HG03097 (cell line): Measurements from ENCODE around the gene GPR15.
A peak's percentile ranks its signal among the peaks of the same experiment; 100 is the strongest.

Experiments used
- ATAC-seq: cut with Tn5 transposase; IDR thresholded peaks from one replicate; pipeline ENCODE4 v1.9.1; 2021; ENCODE audit not compliant: unreplicated experiment, low FRiP score

GPR15 gene

DNA sequence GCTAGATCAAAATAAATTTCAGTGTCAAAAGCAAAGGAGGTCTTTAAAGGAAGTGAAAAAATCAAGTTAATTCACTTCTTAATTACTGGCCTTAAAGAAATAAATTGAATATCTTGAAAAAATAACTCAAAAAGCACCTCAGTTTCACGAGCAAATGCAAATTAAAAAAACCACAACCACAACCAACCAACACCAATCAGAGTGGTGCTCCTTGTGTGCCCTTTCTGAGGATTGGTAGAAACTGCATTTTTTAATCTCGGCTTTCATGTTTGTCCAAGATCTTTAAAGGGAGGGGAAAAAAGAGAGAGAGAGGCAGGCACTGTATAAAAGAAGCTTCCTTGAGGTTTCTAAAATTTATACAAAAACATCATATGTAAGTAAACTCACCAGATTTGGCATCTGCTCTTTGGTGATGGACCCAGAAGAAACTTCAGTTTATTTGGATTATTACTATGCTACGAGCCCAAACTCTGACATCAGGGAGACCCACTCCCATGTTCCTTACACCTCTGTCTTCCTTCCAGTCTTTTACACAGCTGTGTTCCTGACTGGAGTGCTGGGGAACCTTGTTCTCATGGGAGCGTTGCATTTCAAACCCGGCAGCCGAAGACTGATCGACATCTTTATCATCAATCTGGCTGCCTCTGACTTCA lies at the start of gene GPR15:
TSS of gene GPR15 (plus strand) at position 357 of the 653 bp plus-strand sequence. CDS start at position 413, 56 bp downstream.
- no peak for ATAC-seq

GRCh38 chr3:98482717-98483482 lies 48.9 kb upstream of the GPR15 start:
- ATAC-seq, result no peak

DNA sequence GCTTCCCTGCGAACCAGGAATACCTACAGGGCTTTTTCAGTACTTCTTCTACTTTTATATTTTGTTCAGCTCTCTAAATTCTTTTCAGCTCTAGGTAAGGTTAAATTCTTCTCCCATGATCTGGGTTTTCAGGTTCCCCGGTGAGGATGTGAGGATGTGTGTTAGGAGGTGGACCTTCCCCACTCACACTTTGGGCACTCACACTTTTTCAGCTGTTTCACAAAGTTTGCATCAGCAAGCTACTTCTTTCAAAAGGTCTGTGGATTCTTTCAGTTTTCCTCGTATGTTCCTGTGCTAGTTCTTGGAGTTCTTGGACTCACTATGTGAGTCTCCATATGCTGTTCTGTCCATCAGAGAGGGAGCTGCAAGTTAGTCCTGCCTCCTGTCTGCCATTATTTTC lies 48.2 kb upstream of the GPR15 start:
- ATAC-seq, result no peak

GRCh38 chr3:98497381-98497780 lies 34.4 kb upstream of the GPR15 start, which contains the start of gene OR5K2:
OR5K2 (plus strand) TSS chr3:98497681; CDS start chr3:98497681, 0 bp downstream.
- ATAC-seq, result no peak

DNA sequence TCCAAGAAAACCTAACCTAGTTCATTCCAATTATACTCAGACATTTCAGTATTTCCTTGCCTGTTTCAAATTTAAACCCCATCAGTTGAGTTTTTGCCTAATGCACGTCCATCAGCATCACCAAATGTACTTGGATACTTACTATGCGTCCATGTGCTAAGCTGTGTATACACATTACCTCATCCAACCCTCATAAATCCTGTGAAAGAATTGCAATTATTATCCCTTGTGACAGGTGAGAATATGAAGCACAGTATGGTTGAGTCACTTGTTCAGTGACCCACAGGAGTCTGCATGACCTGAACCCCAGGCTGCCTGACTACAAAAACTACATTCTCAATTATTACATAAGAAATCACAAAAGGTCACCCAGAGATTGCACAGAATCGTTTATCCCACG lies 31.8 kb upstream of the GPR15 start:
- no peak for ATAC-seq

- no peak for ATAC-seq
These were observed 30.5 kb upstream of the GPR15 start for GRCh38 chr3:98501270-98501669.

DNA sequence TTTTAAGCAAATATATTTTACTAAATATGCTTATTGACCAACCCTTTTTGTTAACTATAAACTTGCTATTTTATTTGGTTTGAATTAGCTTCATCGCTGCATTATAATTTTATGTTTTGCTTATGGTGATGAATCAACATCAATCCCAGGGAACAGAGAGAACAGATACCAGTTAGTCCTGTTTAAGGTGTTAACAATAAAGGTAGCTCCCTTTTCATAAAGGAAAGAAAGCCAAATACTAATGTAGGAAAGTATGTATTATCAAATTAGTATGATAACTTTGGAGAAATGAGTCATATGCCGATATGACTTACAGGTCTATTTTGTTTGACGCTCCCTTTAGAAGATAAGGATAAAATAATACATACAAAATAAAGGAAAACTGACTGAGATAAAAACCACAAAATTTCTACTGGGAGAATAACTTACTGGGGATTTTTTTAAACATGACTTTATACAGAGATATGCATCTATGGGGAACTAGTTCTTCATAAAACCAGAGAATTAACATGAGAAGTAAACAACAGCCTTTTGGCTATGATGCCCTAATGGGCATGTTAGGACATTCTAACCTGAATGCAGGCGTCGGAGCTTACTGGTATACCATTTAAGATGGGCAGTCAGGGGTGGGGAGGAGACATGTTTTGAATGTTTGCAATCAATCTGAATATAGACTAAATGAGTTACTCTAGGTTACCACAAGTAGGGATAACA lies 29.8 kb upstream of the GPR15 start:
- ATAC-seq, result no peak

GRCh38 chr3:98504539-98504938 lies 27.2 kb upstream of the GPR15 start:
- no peak for ATAC-seq

DNA sequence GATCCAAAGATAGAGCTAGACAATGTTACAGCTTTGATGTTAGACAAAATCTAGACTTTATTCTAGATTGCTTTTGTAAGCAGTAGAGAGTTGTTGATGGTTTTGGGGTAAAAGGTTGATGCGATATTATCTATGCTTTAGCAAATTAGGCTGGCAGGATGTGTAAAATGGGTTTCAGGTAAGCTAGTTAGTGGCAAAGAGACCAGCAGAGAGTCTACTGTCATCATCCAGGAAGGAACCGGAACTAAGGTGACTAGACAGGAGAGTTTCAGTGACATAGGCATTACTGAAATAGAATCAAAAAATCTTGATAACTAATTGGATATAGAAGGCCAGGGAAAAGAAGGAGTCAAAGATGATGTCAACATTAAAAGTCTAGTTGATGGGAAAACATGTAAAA lies 23.2 kb upstream of the GPR15 start:
- no peak for ATAC-seq

- ATAC-seq, result no peak
These were observed 19.2 kb upstream of the GPR15 start for GRCh38 chr3:98512576-98512975.

DNA sequence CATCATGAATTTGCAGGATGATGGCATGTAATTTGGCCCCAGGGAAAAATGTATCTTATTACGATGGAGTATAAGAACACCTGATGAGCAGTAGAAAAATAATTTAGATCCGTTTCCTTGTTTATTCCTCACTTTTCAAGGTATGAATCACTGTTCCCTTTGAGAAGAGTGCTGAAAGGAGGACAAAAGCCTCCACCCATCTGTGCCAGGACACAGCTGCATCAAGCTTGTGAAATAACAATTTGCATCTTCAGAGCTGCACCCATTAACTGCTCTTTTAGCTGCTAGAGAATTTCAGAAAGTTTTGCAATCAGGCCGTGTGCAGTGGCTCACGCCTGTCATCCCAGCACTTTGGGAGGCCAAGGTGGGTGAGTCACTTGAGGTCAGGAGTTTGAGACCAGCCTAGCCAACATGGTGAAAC lies 18.7 kb upstream of the GPR15 start:
- no peak for ATAC-seq

GRCh38 chr3:98513736-98514135 lies 18.0 kb upstream of the GPR15 start:
- no peak for ATAC-seq

DNA sequence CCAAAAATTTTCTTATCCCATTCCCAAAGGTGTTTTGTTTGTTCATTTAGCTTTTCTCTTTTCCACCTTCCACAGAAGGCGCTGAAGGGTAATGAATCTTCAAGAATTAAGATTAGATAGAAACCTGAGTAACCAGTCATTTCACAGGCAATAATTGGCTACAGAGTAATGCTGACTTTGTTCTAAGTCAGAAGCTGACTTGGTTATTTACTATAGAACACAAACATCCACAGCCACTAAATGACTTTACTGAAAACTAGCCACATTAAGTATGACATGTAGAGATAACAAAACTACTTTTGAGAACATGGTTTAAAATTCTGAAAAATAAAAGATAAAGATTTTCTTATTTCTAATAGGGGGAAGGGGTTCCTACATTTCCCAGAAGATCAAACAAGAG lies 16.8 kb upstream of the GPR15 start:
- ATAC-seq, result no peak

DNA sequence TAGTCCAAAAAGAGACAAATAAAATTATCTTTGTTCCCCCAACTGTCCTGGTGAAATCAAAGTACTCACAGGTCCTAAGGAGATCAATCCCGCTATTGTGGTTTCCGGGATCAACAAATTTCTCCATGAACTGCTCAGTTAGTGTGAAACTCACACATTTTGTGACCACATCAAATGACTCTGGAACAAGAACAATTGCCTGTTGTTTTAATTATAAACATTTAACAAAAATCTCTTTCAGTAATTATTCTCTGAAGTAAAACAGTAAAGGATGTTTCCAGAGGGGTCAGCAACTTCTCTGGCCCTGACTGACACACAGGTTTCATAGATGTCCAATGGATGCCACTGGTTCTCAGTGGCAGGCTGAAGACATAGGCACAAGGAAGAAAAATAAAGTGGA lies 13.0 kb upstream of the GPR15 start:
- ATAC-seq, result no peak

DNA sequence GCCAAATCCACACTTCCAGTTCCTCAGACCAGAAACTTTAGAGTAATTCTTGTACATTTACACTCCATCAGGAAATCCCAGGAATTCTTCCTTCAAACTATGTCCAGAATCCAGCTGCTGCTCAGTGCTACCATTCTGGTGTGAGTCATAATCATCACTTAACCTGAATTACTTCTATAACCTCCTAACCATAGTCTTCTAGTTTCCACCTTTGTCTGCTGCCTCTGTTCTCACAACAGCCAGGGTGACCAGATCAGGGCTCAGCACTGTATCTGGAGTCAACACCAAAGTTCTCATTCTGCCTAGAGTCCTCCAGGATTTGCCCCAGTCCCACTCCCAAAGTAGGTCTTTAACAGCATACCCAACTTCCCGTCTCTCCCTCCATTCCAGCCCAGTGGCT lies 12.4 kb upstream of the GPR15 start:
- ATAC-seq, result no peak

GRCh38 chr3:98521897-98522543 lies 9.8 kb upstream of the GPR15 start:
- ATAC-seq, result peak; percentile 34

DNA sequence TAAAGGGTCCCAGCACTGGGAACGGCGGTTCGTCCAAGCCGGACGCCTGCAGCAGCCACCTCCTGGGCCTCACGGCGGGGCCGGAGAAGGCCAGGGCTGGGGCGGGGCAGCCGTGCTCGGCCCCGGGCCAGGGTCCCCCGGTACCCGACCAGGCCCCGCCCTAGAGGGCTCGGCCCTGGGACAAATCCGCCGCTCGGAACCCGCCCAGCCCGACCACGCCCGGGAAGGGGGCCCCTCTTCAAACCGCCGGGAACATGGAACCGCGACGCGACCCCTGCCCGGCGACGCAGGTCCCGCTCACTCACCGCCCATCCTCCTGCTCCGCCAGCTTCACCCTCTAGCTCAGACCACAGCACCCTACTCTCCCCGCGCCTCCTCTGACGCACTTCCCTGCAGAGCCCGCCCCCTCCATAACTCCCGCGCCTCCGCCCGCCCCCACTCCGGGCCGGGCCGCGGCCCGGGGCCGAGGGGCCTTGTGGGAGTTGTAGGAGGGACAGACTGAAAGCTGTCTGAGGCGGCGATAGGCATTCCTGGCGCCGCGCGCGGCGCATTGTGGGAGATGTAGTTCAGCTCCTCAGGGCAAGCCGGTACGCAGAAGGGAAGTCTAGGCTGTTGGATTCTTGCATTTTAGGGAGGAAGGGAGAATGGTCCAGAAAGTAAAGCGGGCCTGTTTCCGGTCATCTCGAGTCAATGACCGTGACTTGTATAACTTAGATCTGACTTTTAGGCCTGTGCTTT lies 9.1 kb upstream of the GPR15 start, which contains the start of gene CLDND1:
TSS of gene CLDND1 (minus strand) at position 359 of the 738 bp plus-strand sequence. CDS start 1,478 bp downstream, outside the sequence.
- peak; percentile 92 for ATAC-seq

GRCh38 chr3:98525494-98525893 lies 6.3 kb upstream of the GPR15 start:
- no peak for ATAC-seq

GRCh38 chr3:98528474-98529346 lies 3.1 kb upstream of the GPR15 start:
- ATAC-seq, result no peak
